ENCODE measurements around the gene GRK4. TPM values are rescaled to one million over a fixed set of nuclear protein-coding genes. Genes with fewer than 3 reads are reported as not detected.
"Not testable (repeated sequence)": the region's sequence is repeated elsewhere in the genome, so short reads cannot be mapped to it uniquely, and the experiment has no call there.

GRK4 gene
- total RNA-seq, 4 donors from 2014 or later: 6.1 to 15.1 (median 9.3) TPM

DNA sequence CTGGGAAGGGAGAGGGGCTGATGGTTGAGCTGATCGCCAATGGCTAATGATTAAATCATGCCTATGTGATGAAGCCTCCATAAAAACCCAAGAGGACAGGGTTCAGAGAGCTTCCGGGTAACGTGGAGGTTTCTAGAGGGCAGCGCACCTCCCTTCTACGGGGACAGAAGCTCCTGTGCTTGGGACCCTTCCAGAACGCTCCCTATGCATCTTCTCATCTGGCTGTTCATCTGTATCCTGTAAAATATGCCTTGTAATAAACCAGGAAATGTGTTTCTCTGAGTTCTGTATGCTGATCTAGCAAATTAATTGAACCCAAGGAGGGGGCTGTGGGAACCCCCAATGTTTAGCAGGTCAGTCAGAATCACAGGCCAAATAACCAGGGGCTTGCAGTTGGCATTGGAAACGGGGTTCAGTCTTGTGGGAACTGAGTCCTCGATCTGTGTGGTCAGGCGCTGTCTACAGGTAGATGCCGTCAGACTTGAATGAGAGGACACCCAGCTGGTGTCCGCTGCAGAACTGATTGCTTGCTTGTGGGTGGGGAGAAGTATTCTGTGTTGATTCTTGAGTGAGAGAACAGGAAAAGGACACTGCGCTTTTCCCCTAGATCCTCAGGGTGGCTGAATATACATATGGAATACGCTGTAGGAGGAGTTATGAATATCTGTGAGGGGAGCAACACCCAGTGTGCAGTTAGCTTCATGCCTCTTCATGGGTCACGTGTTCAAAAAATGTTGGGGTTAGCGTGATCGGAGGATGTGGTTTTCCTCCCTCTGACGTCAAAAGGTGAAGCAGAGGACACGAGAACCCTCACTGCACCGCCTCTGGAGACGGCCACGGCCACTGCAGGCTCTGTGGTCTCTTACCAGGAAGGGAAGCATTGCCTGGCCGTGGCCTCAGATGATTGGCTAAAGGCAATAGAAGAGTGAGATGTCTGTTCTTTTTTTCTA lies 81.8 kb downstream of the GRK4 start:
- 68 to 69% methylated on average over 22 of the region's 22 CpGs for WGBS, 2 donors
- Histone ChIP-seq H3K4me1 (peaks cover 0 to 28% (median 11%) of the 10 kb centered on the region in 4 donors), H3K27me3 (no peaks in the 10 kb centered on the region), H3K36me3 (no peaks in the 10 kb centered on the region), H3K9me3 (no peaks in the 10 kb centered on the region), H3K27ac (no peak overlapping the region), H3K4me3 (no peak overlapping the region)
- TF ChIP-seq EP300 (IDR thresholded peaks at IDR 0.05): peak in 1 of 2 donors; percentile 16
- TF ChIP-seq, protein P1, sequence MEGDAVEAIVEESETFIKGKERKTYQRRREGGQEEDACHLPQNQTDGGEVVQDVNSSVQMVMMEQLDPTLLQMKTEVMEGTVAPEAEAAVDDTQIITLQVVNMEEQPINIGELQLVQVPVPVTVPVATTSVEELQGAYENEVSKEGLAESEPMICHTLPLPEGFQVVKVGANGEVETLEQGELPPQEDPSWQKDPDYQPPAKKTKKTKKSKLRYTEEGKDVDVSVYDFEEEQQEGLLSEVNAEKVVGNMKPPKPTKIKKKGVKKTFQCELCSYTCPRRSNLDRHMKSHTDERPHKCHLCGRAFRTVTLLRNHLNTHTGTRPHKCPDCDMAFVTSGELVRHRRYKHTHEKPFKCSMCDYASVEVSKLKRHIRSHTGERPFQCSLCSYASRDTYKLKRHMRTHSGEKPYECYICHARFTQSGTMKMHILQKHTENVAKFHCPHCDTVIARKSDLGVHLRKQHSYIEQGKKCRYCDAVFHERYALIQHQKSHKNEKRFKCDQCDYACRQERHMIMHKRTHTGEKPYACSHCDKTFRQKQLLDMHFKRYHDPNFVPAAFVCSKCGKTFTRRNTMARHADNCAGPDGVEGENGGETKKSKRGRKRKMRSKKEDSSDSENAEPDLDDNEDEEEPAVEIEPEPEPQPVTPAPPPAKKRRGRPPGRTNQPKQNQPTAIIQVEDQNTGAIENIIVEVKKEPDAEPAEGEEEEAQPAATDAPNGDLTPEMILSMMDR (IDR thresholded peaks at IDR 0.05): no peak
- DNase-seq (ENCODE audit: low spot score in 2 of 2): peak in 1 of 2 donors; percentile 28

DNA sequence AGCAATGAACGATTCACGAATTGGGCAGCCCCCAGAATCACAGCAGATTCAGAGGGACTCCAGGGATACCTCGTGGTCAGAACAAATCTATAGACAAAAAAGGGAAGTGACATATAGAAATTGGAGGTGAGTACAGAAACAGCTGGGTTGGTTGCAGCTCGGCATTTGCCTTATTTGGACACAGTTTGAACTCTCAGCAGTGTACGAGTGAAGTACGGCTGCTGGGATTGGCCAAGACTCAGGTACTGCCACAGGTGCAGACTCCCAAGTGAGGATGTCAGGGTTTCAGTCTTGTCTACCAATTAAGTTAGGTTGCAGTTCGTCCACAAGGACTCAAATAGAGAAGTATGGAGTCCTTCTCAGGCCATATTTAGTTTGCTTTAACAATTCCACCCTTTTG lies 82.8 kb downstream of the GRK4 start:
- no peak for TF ChIP-seq POLR2A (IDR thresholded peaks at IDR 0.05)
- TF ChIP-seq, protein P1 (IDR thresholded peaks at IDR 0.05): no peak
- no peak for TF ChIP-seq EP300 (IDR thresholded peaks at IDR 0.05)
- Histone ChIP-seq H3K27ac (no peak overlapping the region), H3K36me3 (no peaks in the 10 kb centered on the region), H3K4me1 (peaks cover 0 to 22% (median 11%) of the 10 kb centered on the region in 4 donors), H3K27me3 (no peaks in the 10 kb centered on the region), H3K9me3 (no peaks in the 10 kb centered on the region), H3K4me3 (no peak overlapping the region)
- DNase-seq (ENCODE audit: low spot score in 2 of 2): no peak
- 73 to 81% methylated on average over 7 of the region's 7 CpGs for WGBS, 2 donors

DNA sequence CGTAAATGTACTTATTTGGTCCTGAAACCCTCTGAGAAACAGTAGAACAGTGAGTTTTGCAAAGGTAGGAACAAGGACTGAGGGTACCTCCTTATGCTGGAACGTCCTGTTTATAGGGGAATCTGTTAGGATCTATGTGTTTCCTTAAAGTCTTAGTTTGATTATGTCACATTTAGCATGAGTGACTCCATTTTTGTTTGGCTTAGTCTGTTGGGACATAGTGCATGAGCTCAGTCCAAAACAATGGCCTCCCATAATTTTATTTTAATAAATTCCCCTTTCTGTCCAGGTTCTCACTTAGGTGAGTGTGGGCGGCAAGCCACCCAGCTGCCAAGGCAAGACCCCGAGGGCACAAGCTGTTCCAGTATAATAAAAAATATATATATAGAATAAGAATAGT lies 83.3 kb downstream of the GRK4 start:
- Histone ChIP-seq H3K9me3 (no peaks in the 10 kb centered on the region), H3K4me3 (no peak overlapping the region), H3K4me1 (peaks cover 0 to 18% (median 10%) of the 10 kb centered on the region in 4 donors), H3K36me3 (no peaks in the 10 kb centered on the region), H3K27ac (no peak overlapping the region), H3K27me3 (no peaks in the 10 kb centered on the region)
- DNase-seq (ENCODE audit: low spot score in 2 of 2): no peak
- TF ChIP-seq EP300 (IDR thresholded peaks at IDR 0.05) (no peak), POLR2A (IDR thresholded peaks at IDR 0.05) (no peak)
- TF ChIP-seq, protein P1 (IDR thresholded peaks at IDR 0.05): no peak
- 81 to 87% methylated on average over 4 of the region's 4 CpGs for WGBS, 2 donors

DNA sequence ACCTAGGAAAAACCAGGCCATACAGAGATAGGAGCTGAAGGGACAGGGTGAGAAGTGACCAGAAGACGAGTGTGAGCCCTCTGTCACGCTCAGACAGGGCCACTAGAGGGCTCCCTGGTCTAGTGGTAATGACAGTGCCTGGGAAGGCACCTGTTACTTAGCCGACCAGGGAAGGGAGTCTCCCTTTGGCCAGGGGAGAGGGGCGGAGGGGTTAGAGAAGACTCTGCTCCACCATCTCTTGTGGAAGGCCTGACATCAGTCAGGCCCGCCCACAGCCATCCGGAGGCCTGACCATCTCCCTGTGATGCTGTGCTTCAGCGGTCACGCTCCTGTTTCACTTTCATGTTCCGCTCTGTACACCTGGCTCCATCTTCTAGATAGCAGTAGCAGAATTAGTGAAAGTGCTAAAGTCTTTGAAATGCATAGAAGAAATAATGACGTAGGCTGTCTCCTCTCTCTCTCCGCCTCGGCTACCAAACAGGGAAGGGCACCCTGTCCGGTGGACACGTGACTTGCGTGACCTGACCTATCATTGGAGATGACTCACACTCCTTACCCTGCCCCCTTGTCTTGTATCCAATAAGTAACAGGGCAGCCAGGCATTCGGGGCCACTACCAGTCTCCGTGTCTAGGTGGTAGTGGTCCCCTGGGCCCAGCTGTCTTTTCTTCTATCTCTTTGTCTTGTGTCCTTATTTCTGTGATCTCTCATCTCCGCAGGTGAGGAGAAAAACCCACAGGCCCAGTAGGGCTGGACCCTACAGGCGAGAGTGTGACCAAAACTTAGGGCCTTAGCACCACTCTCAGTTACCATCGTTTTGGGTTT lies 84.3 kb downstream of the GRK4 start:
- Histone ChIP-seq H3K9me3 (no peaks in the 10 kb centered on the region), H3K4me1 (peaks cover 0 to 8% (median 3%) of the 10 kb centered on the region in 4 donors), H3K27ac (peak overlapping the region in 1 of 4 donors; percentile 69), H3K4me3 (peak overlapping the region in 2 of 4 donors; percentile 21 to 30), H3K36me3 (no peaks in the 10 kb centered on the region), H3K27me3 (no peaks in the 10 kb centered on the region)
- DNase-seq (ENCODE audit: low spot score in 2 of 2): peak; percentile 57 to 76
- no peak for TF ChIP-seq EP300 (IDR thresholded peaks at IDR 0.05)
- TF ChIP-seq, protein P1 (IDR thresholded peaks at IDR 0.05): peak; percentile 59 to 74 (median 73)
- 52 to 60% methylated on average over 20 of the region's 20 CpGs for WGBS, 2 donors

DNA sequence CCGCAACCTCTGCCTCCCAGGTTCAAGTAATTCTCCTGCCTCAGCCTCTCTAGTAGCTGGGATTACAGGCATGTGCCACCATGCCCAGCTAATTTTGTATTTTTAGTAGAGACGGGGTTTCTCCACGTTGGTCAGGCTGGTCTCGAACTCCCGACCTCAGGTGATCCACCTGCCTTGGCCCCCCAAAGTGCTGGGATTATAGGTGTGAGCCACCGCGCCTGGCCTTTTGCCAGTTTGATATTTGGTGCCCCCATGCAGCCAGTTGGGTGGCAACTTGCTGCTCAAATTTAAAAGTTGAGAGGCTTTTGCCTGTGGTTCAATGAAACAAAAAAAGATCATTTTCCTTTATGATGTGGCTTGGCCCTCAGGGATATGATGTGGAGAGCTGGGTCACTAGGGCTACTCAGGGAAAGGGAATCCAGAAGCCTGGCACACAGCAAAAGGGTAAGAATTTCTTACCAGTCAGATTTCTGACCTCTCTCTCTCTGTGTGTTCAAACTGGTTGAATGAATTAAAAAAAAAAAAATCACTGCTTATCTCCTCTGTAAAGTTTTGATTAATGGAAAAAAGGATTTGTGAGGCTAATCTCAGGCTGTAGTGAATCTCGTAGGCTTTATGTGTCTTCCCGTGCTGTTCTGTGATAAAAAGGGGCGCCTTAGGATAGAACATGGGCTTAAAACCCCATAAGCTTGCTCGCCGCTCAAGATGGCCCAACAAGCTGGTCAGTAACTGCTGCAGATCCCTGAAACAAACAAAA lies 87.9 kb downstream of the GRK4 start:
- WGBS, 2 donors: 79 to 84% methylated on average over 12 of the region's 12 CpGs
- not testable (repeated sequence) for DNase-seq (ENCODE audit: low spot score in 2 of 2)

More for the DNA sequence above, 87.9 kb downstream of the GRK4 start:
- not testable (repeated sequence) for H3K27me3 ChIP-seq, H3K4me3 ChIP-seq, H3K4me1 ChIP-seq, H3K36me3 ChIP-seq, H3K9me3 ChIP-seq, H3K27ac ChIP-seq
